ENCODE measurements around the gene PRKCSH.

Gene PRKCSH

DNA sequence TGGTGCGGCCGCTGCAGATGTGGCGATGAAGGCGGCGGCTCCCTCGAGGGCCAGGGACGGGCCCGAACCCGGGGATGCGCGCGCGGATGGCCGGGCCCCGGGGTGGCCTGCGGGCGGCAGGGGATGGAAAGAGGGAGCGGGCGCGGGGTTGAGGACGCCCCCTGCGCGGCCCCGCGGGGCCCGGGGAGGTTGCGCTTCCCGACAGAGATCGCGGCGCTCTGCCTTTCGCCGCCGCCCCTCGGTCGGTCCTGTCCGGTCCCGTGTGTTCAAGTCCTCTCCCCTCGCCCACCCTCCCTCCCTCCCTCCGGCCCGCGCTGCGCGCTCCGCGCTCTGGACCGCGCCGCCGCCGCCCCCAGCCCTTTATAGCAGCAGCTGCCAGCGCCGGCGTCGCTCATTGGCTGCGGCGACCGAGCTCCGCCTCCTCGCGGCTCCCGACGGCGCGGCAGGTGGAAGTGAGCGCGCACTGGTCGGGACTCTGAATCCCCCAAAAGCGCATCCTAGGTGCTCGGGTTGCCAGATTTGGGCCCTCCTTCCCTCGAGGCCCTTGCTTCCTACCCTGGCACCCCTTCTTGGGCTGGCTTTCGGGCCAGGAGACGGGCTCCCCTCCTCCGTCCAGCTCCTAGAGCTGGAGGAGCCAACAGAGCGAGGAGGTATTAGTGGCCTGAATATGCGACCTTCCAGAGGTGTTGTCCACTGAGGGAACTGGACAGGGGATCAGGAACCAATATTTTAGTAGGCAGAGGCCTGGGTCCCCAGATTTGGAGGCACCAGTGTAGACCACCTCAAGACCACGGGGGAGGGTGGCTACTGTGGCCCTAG lies 45.5 kb downstream of the PRKCSH start, which contains the start of gene ELAVL3:
Gene ELAVL3, minus strand, starts transcription at position 332 of the 819 bp plus-strand sequence. CDS start 438 bp downstream, outside the sequence.
- Histone ChIP-seq H3K4me1 (ENCODE audit: low read length) (peaks cover 27% of the 10 kb centered on the region), H2AFZ (ENCODE audit: low read depth, low read length) (no peak within 1 kb of the TSS), H3K36me3 (replicated peaks; ENCODE audit: low read depth, low read length) (no peaks in the 10 kb centered on the region), H3K27ac (ENCODE audit: low read length) (peak within 1 kb of the TSS; percentile 52), H3K4me3 (ENCODE audit: low read length) (peak within 1 kb of the TSS; percentile 75), H3K9me3 (ENCODE audit: insufficient read depth, low read length) (no peaks in the 10 kb centered on the region), H3K27me3 (ENCODE audit: low read depth, low read length) (no peaks in the 10 kb centered on the region), H3K9ac (ENCODE audit: low read length) (peak within 1 kb of the TSS; percentile 41; the same call in 1 of the 2 replicates), H3K79me2 (ENCODE audit: low read length) (no peaks in the 10 kb centered on the region), H4K20me1 (ENCODE audit: insufficient read depth, low read length) (no peaks in the 10 kb centered on the region), H3K4me2 (ENCODE audit: low read length) (peak within 1 kb of the TSS; percentile 62)
- no peak for TF ChIP-seq EZH2phosphoT487 (IDR thresholded peaks at IDR 0.05; ENCODE audit: low read depth)
- TF ChIP-seq, protein P1, sequence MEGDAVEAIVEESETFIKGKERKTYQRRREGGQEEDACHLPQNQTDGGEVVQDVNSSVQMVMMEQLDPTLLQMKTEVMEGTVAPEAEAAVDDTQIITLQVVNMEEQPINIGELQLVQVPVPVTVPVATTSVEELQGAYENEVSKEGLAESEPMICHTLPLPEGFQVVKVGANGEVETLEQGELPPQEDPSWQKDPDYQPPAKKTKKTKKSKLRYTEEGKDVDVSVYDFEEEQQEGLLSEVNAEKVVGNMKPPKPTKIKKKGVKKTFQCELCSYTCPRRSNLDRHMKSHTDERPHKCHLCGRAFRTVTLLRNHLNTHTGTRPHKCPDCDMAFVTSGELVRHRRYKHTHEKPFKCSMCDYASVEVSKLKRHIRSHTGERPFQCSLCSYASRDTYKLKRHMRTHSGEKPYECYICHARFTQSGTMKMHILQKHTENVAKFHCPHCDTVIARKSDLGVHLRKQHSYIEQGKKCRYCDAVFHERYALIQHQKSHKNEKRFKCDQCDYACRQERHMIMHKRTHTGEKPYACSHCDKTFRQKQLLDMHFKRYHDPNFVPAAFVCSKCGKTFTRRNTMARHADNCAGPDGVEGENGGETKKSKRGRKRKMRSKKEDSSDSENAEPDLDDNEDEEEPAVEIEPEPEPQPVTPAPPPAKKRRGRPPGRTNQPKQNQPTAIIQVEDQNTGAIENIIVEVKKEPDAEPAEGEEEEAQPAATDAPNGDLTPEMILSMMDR (IDR thresholded peaks at IDR 0.05; ENCODE audit: low read depth, low read length): no peak

DNA sequence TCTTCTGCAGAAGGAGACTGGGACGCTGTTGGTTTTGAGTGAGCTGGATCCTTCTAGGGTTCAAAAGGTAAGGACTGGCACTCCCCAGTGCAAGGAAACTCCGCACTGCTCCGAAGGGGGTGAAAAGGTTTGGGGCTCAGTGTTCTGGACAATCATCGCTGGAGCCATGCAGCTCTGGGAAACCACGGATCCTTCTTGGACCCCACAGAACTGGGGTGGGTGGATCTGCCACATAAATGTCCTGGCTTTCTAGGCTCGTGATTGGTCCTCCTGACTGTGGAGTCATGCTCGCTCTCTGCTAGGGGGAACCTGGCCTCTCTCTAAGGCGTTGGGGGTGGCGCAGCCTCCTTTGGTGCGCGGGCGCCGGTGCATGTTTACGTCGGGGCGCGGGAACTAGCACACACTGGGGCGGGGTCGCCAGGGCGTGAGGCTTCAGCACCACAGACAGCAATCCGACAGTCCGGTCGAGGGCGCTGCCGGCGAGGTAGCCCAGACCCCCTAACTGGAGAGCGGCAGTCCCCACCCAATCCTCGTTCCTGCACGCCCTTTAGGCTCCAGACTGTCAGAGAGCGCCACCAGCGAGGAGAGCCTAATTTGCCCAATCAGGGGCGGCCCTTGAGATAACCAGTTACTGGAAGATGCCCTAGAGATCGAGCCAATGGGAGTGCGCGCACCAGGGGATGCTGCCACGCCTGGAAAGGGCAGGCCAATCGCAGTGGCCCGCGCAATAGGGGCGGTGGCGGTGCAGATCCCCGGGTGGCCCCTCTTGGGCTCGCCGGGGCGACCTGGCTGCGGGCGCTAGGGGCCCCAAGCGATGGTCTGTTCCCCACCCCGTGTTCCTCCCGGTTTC lies 46.3 kb downstream of the PRKCSH start:
- no peaks in the 10 kb centered on the region for H3K27me3 ChIP-seq (ENCODE audit: low read depth, low read length)
- peak overlapping the region; percentile 71 for H3K9ac ChIP-seq (ENCODE audit: low read length)
- peak overlapping the region; percentile 84 for H3K27ac ChIP-seq (ENCODE audit: low read length)
- no peaks in the 10 kb centered on the region for H3K36me3 ChIP-seq (replicated peaks; ENCODE audit: low read depth, low read length)
- H3K4me3 ChIP-seq (ENCODE audit: low read length): peak overlapping the region; percentile 75
- H3K79me2 ChIP-seq (ENCODE audit: low read length): no peaks in the 10 kb centered on the region
- H3K4me1 ChIP-seq (ENCODE audit: low read length): peaks cover 27% of the 10 kb centered on the region
- TF ChIP-seq, protein P1 (IDR thresholded peaks at IDR 0.05; ENCODE audit: low read depth, low read length): no peak
- no peak for TF ChIP-seq EZH2phosphoT487 (IDR thresholded peaks at IDR 0.05; ENCODE audit: low read depth)
- H3K9me3 ChIP-seq (ENCODE audit: insufficient read depth, low read length): no peaks in the 10 kb centered on the region
- H2AFZ ChIP-seq (ENCODE audit: low read depth, low read length): 0 out of 2 replicates have a peak overlapping the region, but pooled peaks have one; percentile 30
- H3K4me2 ChIP-seq (ENCODE audit: low read length): peak overlapping the region; percentile 67
- no peaks in the 10 kb centered on the region for H4K20me1 ChIP-seq (ENCODE audit: insufficient read depth, low read length)

DNA sequence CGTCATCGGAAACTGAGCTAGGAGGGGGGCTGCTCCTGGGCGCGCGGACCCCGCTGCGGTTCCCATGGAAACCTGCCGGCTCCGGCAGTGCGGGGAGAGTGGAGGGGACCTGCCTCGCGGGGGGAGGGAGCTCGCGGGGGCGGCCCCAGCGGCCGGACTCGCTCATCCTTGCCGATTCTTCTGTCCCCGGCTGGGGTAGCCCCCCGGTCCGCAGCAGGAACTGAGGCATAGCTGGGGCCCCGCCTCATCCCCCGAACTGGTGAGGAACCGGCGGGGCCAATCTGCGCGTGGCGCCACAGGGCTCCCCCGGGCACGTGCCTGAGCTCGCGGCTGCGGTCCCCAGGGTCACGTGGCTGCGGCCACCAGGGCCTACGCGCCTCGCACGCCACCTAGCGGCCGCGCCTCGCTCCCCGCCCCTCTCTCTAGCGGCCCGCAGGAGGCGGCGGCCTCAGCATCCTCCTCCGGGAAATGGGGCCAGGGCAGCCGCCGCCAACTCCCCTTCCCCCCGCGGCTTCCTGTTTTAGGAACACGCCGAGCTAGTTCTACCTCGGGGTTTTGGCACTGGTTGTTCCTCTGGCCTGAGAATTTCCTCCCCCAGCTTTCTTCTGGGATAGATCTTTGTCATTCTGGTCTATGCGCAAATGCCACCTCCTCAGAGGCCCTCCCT lies 47.1 kb downstream of the PRKCSH start:
- Histone ChIP-seq H3K4me2 (ENCODE audit: low read length) (peak overlapping the region; percentile 67), H3K9ac (ENCODE audit: low read length) (peak overlapping the region; percentile 71), H3K4me3 (ENCODE audit: low read length) (peak overlapping the region; percentile 75), H4K20me1 (ENCODE audit: insufficient read depth, low read length) (no peaks in the 10 kb centered on the region), H3K4me1 (ENCODE audit: low read length) (peaks cover 27% of the 10 kb centered on the region), H3K79me2 (ENCODE audit: low read length) (no peaks in the 10 kb centered on the region), H3K27me3 (ENCODE audit: low read depth, low read length) (no peaks in the 10 kb centered on the region), H3K36me3 (replicated peaks; ENCODE audit: low read depth, low read length) (no peaks in the 10 kb centered on the region), H3K9me3 (ENCODE audit: insufficient read depth, low read length) (no peaks in the 10 kb centered on the region), H2AFZ (ENCODE audit: low read depth, low read length) (0 out of 2 replicates have a peak overlapping the region, but pooled peaks have one; percentile 30), H3K27ac (ENCODE audit: low read length) (peak overlapping the region; percentile 84)
- no peak for TF ChIP-seq EZH2phosphoT487 (IDR thresholded peaks at IDR 0.05; ENCODE audit: low read depth)
- TF ChIP-seq, protein P1 (IDR thresholded peaks at IDR 0.05; ENCODE audit: low read depth, low read length): peak; percentile 90

Measured in OCI-LY3 (cell line).